ENCODE measurements around the gene GLIS2. TPM values are rescaled to one million over a fixed set of nuclear protein-coding genes. Genes with fewer than 3 reads are reported as not detected.

The GLIS2 gene
- total and polyA plus RNA-seq, 2 donors (not counting 1 experiment from before 2014, with no cell fraction given): 4.0 to 6.0 TPM

DNA sequence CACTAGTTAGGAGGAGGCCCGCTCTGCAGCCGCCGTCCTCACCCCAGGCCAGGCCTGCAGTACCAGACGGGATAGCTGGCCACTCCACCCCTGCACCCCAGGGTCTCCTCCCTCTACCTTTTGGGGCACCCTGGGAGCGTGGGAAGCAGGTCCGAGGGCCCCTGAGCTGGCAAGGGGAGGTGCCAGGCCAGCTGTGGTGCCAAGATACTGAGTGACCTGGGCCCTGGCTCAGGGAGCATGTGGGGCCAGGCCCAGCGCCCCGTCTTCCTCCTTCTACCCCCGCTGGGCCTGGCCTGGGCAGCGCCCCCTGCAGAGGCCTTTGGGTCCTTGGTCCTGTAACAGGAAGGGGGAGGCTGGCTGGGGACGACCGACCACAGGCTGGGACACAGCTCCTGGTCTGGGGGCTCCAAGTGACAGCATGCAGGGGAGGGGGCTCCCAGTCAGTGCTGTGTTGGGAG lies 22.3 kb downstream of the GLIS2 start:
- no peak overlapping the region for H2AFZ ChIP-seq (ENCODE audit: low read length)
- peaks cover 18% of the 10 kb centered on the region for H3K79me2 ChIP-seq (ENCODE audit: control insufficient read depth, insufficient read depth, low read length)
- TF ChIP-seq, protein P1, sequence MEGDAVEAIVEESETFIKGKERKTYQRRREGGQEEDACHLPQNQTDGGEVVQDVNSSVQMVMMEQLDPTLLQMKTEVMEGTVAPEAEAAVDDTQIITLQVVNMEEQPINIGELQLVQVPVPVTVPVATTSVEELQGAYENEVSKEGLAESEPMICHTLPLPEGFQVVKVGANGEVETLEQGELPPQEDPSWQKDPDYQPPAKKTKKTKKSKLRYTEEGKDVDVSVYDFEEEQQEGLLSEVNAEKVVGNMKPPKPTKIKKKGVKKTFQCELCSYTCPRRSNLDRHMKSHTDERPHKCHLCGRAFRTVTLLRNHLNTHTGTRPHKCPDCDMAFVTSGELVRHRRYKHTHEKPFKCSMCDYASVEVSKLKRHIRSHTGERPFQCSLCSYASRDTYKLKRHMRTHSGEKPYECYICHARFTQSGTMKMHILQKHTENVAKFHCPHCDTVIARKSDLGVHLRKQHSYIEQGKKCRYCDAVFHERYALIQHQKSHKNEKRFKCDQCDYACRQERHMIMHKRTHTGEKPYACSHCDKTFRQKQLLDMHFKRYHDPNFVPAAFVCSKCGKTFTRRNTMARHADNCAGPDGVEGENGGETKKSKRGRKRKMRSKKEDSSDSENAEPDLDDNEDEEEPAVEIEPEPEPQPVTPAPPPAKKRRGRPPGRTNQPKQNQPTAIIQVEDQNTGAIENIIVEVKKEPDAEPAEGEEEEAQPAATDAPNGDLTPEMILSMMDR (conservative IDR thresholded peaks at IDR 0.05 in 1 of 2, IDR thresholded peaks at IDR 0.05 in 1 of 2; ENCODE audit: low read depth in 1 of 2, low read length in 2 of 2): no peak
- TF ChIP-seq EZH2 (IDR thresholded peaks at IDR 0.05; ENCODE audit: low read length, missing control alignments): no peak
- H3K27ac ChIP-seq (ENCODE audit: insufficient read depth, low read length): no peak overlapping the region
- no peak overlapping the region for H3K4me3 ChIP-seq (replicated peaks in 1 of 4; ENCODE audit: control extremely low read depth in 1 of 4, insufficient read depth in 1 of 4, low read depth in 3 of 4, low read length in 4 of 4)
- peaks cover 35% of the 10 kb centered on the region for H3K36me3 ChIP-seq (ENCODE audit: control insufficient read depth, insufficient read depth, low read length)
- no peaks in the 10 kb centered on the region for H3K9me3 ChIP-seq (ENCODE audit: control insufficient read depth, insufficient read depth, low read depth, low read length)
- no peak overlapping the region for H3K4me2 ChIP-seq (ENCODE audit: extremely low read depth, insufficient read depth, low read length)
- no peaks in the 10 kb centered on the region for H3K27me3 ChIP-seq (ENCODE audit: control insufficient read depth, insufficient read depth, low read length)
- H4K20me1 ChIP-seq (ENCODE audit: control insufficient read depth, extremely low read depth, insufficient read depth, low read length): no peaks in the 10 kb centered on the region
- peaks cover 8% of the 10 kb centered on the region for H3K4me1 ChIP-seq (ENCODE audit: control insufficient read depth, extremely low read depth, insufficient read depth, low read length)
- DNase-seq (ENCODE audit: low read depth in 2 of 2): no peak
- no peak overlapping the region for H3K9ac ChIP-seq (ENCODE audit: insufficient read depth, low read length)

DNA sequence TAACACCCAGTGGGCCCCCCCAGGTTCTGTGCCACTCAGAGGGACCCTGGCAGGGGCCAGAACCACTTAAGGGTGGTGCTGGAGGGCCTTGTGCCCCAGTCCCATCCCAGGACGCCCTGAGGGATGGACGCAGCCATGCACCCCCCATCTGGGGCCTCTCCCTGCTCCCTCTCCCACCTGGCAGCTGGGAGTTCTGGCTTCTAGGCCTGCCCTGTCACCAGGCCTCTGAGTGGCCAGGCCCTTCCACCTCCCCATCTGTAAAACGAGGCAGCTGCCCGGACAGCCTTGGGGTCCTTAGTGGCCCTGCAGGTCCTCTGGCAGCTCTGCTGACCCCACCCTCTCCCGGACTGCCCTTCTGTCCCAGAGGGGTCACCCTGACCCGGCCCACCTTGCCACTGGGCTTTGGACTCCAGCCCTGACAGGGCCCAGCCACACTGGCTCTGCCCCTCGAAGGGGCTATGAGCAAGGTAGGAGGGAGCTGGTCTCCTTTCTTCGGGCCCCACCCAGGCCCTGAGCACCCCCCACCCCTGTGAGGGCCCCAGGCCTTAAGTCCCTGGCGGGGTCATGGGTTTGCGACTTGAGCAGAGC lies 22.9 kb downstream of the GLIS2 start:
- Histone ChIP-seq H2AFZ (ENCODE audit: low read length) (no peak overlapping the region), H3K36me3 (ENCODE audit: control insufficient read depth, insufficient read depth, low read length) (peaks cover 33% of the 10 kb centered on the region), H3K79me2 (ENCODE audit: control insufficient read depth, insufficient read depth, low read length) (peaks cover 22% of the 10 kb centered on the region), H3K9me3 (ENCODE audit: control insufficient read depth, insufficient read depth, low read depth, low read length) (no peaks in the 10 kb centered on the region), H3K4me2 (ENCODE audit: extremely low read depth, insufficient read depth, low read length) (no peak overlapping the region), H3K4me3 (replicated peaks in 1 of 4; ENCODE audit: control extremely low read depth in 1 of 4, insufficient read depth in 1 of 4, low read depth in 3 of 4, low read length in 4 of 4) (no peak overlapping the region), H3K4me1 (ENCODE audit: control insufficient read depth, extremely low read depth, insufficient read depth, low read length) (peaks cover 8% of the 10 kb centered on the region), H4K20me1 (ENCODE audit: control insufficient read depth, extremely low read depth, insufficient read depth, low read length) (no peaks in the 10 kb centered on the region), H3K27ac (ENCODE audit: insufficient read depth, low read length) (no peak overlapping the region), H3K9ac (ENCODE audit: insufficient read depth, low read length) (no peak overlapping the region), H3K27me3 (ENCODE audit: control insufficient read depth, insufficient read depth, low read length) (no peaks in the 10 kb centered on the region)
- no peak for TF ChIP-seq EZH2 (IDR thresholded peaks at IDR 0.05; ENCODE audit: low read length, missing control alignments)
- TF ChIP-seq, protein P1 (conservative IDR thresholded peaks at IDR 0.05 in 1 of 2, IDR thresholded peaks at IDR 0.05 in 1 of 2; ENCODE audit: low read depth in 1 of 2, low read length in 2 of 2): no peak
- DNase-seq (ENCODE audit: low read depth in 2 of 2): no peak

DNA sequence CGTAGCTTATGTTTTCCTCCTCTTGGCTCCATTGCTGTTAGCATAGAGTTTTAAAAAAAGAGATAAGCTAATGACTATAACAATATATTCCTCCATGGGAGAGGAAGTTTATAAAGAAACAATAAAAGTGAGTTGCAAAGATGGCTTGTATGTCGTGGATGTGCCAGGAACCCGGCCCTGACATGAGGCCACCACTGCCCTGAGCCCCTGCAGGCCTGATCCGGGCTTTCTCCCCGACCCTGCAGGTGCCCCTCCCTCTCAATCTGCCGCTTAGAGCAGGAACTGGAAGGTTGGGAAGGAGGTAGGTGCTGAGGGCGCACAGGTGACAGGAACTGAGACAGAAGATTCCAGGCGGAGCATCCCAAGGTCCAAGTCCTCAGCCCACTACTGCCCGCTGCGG lies 23.6 kb downstream of the GLIS2 start:
- Histone ChIP-seq H3K36me3 (ENCODE audit: control insufficient read depth, insufficient read depth, low read length) (peaks cover 33% of the 10 kb centered on the region), H3K27ac (ENCODE audit: insufficient read depth, low read length) (no peak overlapping the region), H3K79me2 (ENCODE audit: control insufficient read depth, insufficient read depth, low read length) (peaks cover 26% of the 10 kb centered on the region)

More for the DNA sequence above, 23.6 kb downstream of the GLIS2 start:
- Histone ChIP-seq H3K27me3 (ENCODE audit: control insufficient read depth, insufficient read depth, low read length) (no peaks in the 10 kb centered on the region), H3K4me1 (ENCODE audit: control insufficient read depth, extremely low read depth, insufficient read depth, low read length) (peaks cover 8% of the 10 kb centered on the region), H3K9ac (ENCODE audit: insufficient read depth, low read length) (no peak overlapping the region), H2AFZ (ENCODE audit: low read length) (no peak overlapping the region), H3K4me3 (replicated peaks in 1 of 4; ENCODE audit: control extremely low read depth in 1 of 4, insufficient read depth in 1 of 4, low read depth in 3 of 4, low read length in 4 of 4) (no peak overlapping the region), H3K4me2 (ENCODE audit: extremely low read depth, insufficient read depth, low read length) (no peak overlapping the region), H3K9me3 (ENCODE audit: control insufficient read depth, insufficient read depth, low read depth, low read length) (no peaks in the 10 kb centered on the region), H4K20me1 (ENCODE audit: control insufficient read depth, extremely low read depth, insufficient read depth, low read length) (no peaks in the 10 kb centered on the region)
- no peak for DNase-seq (ENCODE audit: low read depth in 2 of 2)
- no peak for TF ChIP-seq EZH2 (IDR thresholded peaks at IDR 0.05; ENCODE audit: low read length, missing control alignments)
- TF ChIP-seq, protein P1 (conservative IDR thresholded peaks at IDR 0.05 in 1 of 2, IDR thresholded peaks at IDR 0.05 in 1 of 2; ENCODE audit: low read depth in 1 of 2, low read length in 2 of 2): no peak

All from fibroblast of lung (primary cell).